Prostate gland (tissue), 2 donors: Measurements from ENCODE around the gene ITPRID1.

Source experiments
- POLR2AphosphoS5 ChIP-seq: sonication (generic); formaldehyde crosslinking; IDR thresholded peaks from one replicate; pipeline ENCODE4 v1.6.1; 2017; ENCODE audit warnings: antibody characterized with exemption
- TF ChIP-seq, protein P1 (sequence below), 4 experiments: fragments of 200-600 bp in 2 of 4; fragments of 450-650 bp in 2 of 4; sonication (generic) in 2 of 4; IDR thresholded peaks; 1 replicate in 3 of 4; 2 replicates in 1 of 4; pipeline ENCODE4 v1.5.1; 2016 to 2019; ENCODE audit warnings: antibody characterized with exemption in 4 of 4, mild to moderate bottlenecking in 2 of 4, moderate library complexity in 2 of 4

DNA sequence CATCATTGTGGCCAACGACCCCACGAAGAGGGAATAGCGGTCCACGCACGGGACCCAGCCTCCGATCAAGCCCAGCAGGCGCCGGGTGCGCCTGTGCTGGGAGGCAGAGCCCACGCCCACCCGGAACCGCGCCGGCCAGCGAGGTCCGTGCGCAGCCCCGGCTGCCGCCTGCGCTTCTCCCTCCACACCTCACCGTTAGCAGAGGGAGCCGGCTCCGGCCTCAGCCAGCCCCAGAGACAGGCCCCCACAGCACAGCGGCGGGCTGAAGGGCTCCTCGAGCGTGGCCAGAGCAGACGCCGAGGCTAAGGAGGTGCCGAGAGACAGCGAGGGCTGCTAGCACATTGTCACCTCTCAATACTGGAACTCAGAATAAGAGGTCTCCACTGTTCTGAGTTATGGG lies 3.6 kb downstream of the ITPRID1 start:
- TF ChIP-seq, protein P1, sequence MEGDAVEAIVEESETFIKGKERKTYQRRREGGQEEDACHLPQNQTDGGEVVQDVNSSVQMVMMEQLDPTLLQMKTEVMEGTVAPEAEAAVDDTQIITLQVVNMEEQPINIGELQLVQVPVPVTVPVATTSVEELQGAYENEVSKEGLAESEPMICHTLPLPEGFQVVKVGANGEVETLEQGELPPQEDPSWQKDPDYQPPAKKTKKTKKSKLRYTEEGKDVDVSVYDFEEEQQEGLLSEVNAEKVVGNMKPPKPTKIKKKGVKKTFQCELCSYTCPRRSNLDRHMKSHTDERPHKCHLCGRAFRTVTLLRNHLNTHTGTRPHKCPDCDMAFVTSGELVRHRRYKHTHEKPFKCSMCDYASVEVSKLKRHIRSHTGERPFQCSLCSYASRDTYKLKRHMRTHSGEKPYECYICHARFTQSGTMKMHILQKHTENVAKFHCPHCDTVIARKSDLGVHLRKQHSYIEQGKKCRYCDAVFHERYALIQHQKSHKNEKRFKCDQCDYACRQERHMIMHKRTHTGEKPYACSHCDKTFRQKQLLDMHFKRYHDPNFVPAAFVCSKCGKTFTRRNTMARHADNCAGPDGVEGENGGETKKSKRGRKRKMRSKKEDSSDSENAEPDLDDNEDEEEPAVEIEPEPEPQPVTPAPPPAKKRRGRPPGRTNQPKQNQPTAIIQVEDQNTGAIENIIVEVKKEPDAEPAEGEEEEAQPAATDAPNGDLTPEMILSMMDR (IDR thresholded peaks at IDR 0.05), result no peak
- no peak for TF ChIP-seq POLR2AphosphoS5
